ENCODE data around the gene KRTAP10-2. TPM values are rescaled to one million over a fixed set of nuclear protein-coding genes. Genes with fewer than 3 reads are reported as not detected.

The KRTAP10-2 gene
- total RNA-seq, 4 donors from 2014 or later = 9.3 TPM; not detected in 3

DNA sequence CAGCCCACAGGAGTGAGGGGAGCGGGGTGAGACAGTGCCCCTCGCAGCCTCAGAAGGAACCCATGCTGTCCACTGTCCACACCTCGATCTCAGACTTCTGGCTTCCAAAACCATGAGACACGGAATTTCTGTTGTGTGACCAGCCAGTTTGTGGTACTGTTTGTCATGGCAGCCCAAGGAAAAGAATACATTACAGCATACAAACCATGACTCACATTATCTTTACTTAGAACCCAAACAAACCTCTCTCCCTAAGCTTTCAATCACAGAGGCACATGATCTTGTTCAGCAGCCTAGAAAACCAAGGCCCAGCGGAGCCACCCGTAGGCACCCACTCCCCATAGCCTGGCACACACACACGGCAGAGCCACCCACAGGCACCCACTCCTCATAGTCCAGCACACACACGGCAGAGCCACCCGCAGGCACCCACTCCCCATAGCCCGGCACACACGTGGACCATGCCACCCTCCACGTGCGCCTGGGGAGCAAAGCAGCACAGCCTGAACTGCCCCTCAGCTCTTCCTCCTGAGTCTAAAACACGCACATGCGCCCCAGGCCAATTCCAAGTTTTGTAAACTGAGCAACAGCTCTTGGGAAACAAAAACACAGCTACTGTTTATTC lies 21.8 kb upstream of the KRTAP10-2 start:
- WGBS, 2 donors = 76 to 84% methylated on average over 15 of the region's 15 CpGs
- TF ChIP-seq POLR2A (IDR thresholded peaks at IDR 0.05) (no peak), CTCF (IDR thresholded peaks at IDR 0.05) (no peak)
- H3K4me3 ChIP-seq (ENCODE audit: low read depth, poor library complexity, severe bottlenecking) = no peak overlapping the region
- intact Hi-C loops (cut with DNase I; ENCODE audit: low total_unique reads) = no loop called here
- DNase-seq (ENCODE audit: low spot score in 2 of 2) = peak in 1 of 2 donors; percentile 52

- intact Hi-C loops (cut with DNase I; ENCODE audit: low total_unique reads) = no loop called here
- 88 to 89% methylated on average over 40 of the region's 40 CpGs for WGBS, 2 donors
- TF ChIP-seq POLR2A (IDR thresholded peaks at IDR 0.05) (no peak), CTCF (IDR thresholded peaks at IDR 0.05) (no peak)
- peak; percentile 10 to 79 for DNase-seq (ENCODE audit: low spot score in 2 of 2)
- no peak overlapping the region for H3K4me3 ChIP-seq (ENCODE audit: low read depth, poor library complexity, severe bottlenecking)
Observed at GRCh38 chr21:44571844-44572782, 20.8 kb upstream of the KRTAP10-2 start.

GRCh38 chr21:44571296-44571695 lies 20.0 kb upstream of the KRTAP10-2 start:
- WGBS, 2 donors = 79 to 84% methylated on average over 4 of the region's 4 CpGs
- intact Hi-C loops (cut with DNase I; ENCODE audit: low total_unique reads) = no loop called here
- H3K4me3 ChIP-seq (ENCODE audit: low read depth, poor library complexity, severe bottlenecking) = no peak overlapping the region
- TF ChIP-seq CTCF (IDR thresholded peaks at IDR 0.05) (no peak), POLR2A (IDR thresholded peaks at IDR 0.05) (no peak)
- no peak for DNase-seq (ENCODE audit: low spot score in 2 of 2)

GRCh38 chr21:44569861-44570517 lies 18.7 kb upstream of the KRTAP10-2 start:
- intact Hi-C loops (cut with DNase I; ENCODE audit: low total_unique reads) = no loop called here
- 81% methylated on average over 11 to 12 of the region's 12 CpGs for WGBS, 2 donors
- DNase-seq (ENCODE audit: low spot score in 2 of 2) = peak in 1 of 2 donors; percentile 78
- no peak overlapping the region for H3K4me3 ChIP-seq (ENCODE audit: low read depth, poor library complexity, severe bottlenecking)
- no peak for TF ChIP-seq CTCF (IDR thresholded peaks at IDR 0.05)
- no peak for TF ChIP-seq POLR2A (IDR thresholded peaks at IDR 0.05)

DNA sequence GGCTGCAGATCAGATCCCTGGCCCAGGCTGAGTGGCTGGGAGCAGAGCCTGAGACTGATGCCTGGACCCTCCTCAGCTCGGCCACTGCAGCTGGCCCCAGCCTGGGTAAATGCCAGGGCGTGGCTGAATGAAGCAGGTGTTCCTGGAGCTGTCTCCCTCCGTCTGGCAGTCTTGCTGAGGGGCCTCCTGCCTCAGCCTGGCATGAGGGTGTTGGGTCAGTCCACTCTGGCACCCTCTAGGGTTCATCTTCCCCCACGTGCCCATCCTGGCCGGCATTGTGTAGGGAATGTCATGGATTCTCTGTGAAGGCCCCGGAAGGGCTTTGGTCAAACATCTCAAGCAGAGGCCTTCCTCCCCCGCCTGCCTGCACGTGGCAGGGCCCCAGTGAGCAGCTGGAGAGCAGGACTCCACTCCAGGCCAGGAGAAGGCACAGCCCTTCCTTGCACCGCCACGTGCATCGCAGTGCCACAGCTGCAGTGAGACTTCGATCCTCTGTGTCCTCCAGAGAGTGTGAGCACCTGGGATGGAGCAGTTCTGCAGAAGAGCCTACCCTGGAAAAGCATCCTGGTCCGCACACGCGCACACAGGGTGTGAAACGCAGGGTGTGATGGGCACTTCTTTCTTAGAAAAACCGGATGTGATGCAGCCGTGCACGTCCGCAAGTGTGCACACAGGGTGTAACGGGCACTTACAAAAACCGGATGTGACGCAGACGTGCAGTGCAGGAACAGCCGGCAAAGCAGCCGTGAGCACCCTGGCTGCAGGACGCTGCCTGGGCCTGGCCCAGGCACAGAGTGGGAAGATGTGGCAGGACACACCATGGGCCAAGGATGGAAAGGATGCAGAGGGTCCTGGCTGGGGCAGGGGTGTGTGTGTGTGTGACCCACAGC lies 17.6 kb upstream of the KRTAP10-2 start:
- H3K4me3 ChIP-seq (ENCODE audit: low read depth, poor library complexity, severe bottlenecking) = no peak overlapping the region
- no peak for TF ChIP-seq CTCF (IDR thresholded peaks at IDR 0.05)
- TF ChIP-seq POLR2A (IDR thresholded peaks at IDR 0.05) = no peak
- intact Hi-C loops (cut with DNase I; ENCODE audit: low total_unique reads) = no loop called here
- 76 to 78% methylated on average over 23 to 25 of the region's 27 CpGs for WGBS, 2 donors
- DNase-seq (ENCODE audit: low spot score in 2 of 2) = peak in 1 of 2 donors; percentile 39
